ENCODE measurements around the gene LOXHD1. TPM values are rescaled to one million over a fixed set of nuclear protein-coding genes. Genes with fewer than 3 reads are reported as not detected.

LOXHD1 gene
- total and polyA plus RNA-seq, 10 of the 15 experiments (the other 5 are each of a cell fraction or from before 2014, with no cell fraction given): not detected

- H4K20me1 ChIP-seq (ENCODE audit: control insufficient read depth, insufficient read depth): no peaks in the 10 kb centered on the region
- intact Hi-C loops (cut with micrococcal nuclease; ENCODE audit: unreplicated experiment): no loop called here
- ChIA-PET SMC1A (ENCODE audit: uncharacterized antibody, unreplicated experiment) (no interaction called here), CTCF (no interaction called here), POLR2A (no interaction called here), RAD21 (ENCODE audit: unreplicated experiment) (no interaction called here)
- no peak for ATAC-seq
- H3K4me1 ChIP-seq (ENCODE audit: control insufficient read depth, insufficient read depth, low read length): no peaks in the 10 kb centered on the region
- H3K27me3 ChIP-seq (replicated peaks in 1 of 2; ENCODE audit: control insufficient read depth in 2 of 2, insufficient read depth in 2 of 2, low read length in 1 of 2): peaks cover 0 to 8% of the 10 kb centered on the region in 2 experiments; a peak in 2 of 4 replicates
- no peak overlapping the region for H3K4me2 ChIP-seq (ENCODE audit: control insufficient read depth, insufficient read depth)
- BruUV-seq (replicated peaks): no TSS peak
- no peak for DNase-seq (ENCODE audit: low read depth, low spot score)
- FAIRE-seq: peak; percentile 27
- H3K36me3 ChIP-seq (ENCODE audit: control insufficient read depth in 2 of 2, insufficient read depth in 2 of 2, low read length in 1 of 2): no peaks in the 10 kb centered on the region
- H3K79me2 ChIP-seq (ENCODE audit: control insufficient read depth, insufficient read depth, low read length): no peaks in the 10 kb centered on the region
- H2AFZ ChIP-seq (ENCODE audit: control insufficient read depth, low read depth, low read length): no peak overlapping the region
- no peaks in the 10 kb centered on the region for H3K9me3 ChIP-seq (replicated peaks; ENCODE audit: control insufficient read depth, insufficient read depth, low read length)
- no peak overlapping the region for H3K4me3 ChIP-seq
- TF ChIP-seq SP1 (IDR thresholded peaks at IDR 0.05; ENCODE audit: low read depth, low read length) (no peak), NR2C1 (IDR thresholded peaks at IDR 0.05) (no peak), USF2 (IDR thresholded peaks at IDR 0.05; ENCODE audit: borderline replicate concordance, low read depth, low read length) (no peak), BCL3 (IDR thresholded peaks at IDR 0.05; ENCODE audit: borderline replicate concordance, insufficient read depth, low read depth, low read length, poor library complexity, severe bottlenecking) (no peak), SMARCA5 (IDR thresholded peaks at IDR 0.05) (no peak), SREBF2 (IDR thresholded peaks at IDR 0.05; ENCODE audit: low read length) (no peak), ESRRA (IDR thresholded peaks at IDR 0.05; ENCODE audit: low read length) (no peak), BCL11A (IDR thresholded peaks at IDR 0.05; ENCODE audit: low read depth, low read length) (no peak), JUNB (IDR thresholded peaks at IDR 0.05) (no peak), RB1 (IDR thresholded peaks at IDR 0.05; ENCODE audit: borderline replicate concordance) (no peak), HDAC6 (IDR thresholded peaks at IDR 0.05; ENCODE audit: unreplicated experiment) (no peak), MEF2A (IDR thresholded peaks at IDR 0.05; ENCODE audit: insufficient read depth, low read depth, low read length) (no peak), EGR1 (IDR thresholded peaks at IDR 0.05; ENCODE audit: borderline replicate concordance in 1 of 2, low read depth in 2 of 2, low read length in 2 of 2) (no peak), NFIC (IDR thresholded peaks at IDR 0.05; ENCODE audit: low read depth, low read length) (no peak), ZBTB40 (IDR thresholded peaks at IDR 0.05; ENCODE audit: borderline replicate concordance) (no peak)
- in situ Hi-C loops (cut with MboI): no loop called here
- no peak overlapping the region for H3K27ac ChIP-seq (ENCODE audit: control insufficient read depth, insufficient read depth)
- H3K9ac ChIP-seq (ENCODE audit: control insufficient read depth, insufficient read depth, low read length): no peak overlapping the region
Measured at GRCh38 chr18:46596119-46596518, 60.9 kb downstream of the LOXHD1 start.

Measured in GM12878 (cell line).